ENCODE measurements around the gene PELI2. TPM values are rescaled to one million over a fixed set of nuclear protein-coding genes. Genes with fewer than 3 reads are reported as not detected.

The PELI2 gene
- total RNA-seq, 1 experiment from 2014 or later = 2.0 TPM

DNA sequence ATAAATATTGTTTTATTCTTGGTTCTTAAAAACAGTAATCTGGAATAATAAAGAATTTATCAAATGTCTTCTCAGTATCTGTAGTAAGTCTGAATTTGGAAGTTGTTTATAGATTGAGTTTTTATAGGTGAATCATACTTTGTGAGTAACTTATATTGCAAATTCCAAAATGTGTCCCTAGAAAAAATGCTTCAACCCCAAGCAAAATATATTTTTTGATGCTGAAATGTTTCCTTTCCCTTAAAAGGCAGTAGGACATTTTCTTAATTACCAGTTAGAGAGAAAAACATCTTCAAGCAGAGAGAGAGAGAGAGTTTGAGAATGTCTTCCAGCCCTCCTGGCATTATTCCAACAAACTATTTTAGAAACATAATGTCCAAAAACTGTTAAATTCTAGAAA, 37.9 kb downstream of the PELI2 start:
- H3K9ac ChIP-seq (ENCODE audit: low read length) = no peak overlapping the region
- intact Hi-C loops (cut with micrococcal nuclease) = no loop called here
- no peaks in the 10 kb centered on the region for H3K4me1 ChIP-seq (ENCODE audit: control insufficient read depth in 1 of 2, insufficient read depth in 2 of 2, low read length in 2 of 2)
- no TSS peak for BruUV-seq (replicated peaks)
- no peak overlapping the region for H3K4me2 ChIP-seq (ENCODE audit: low read length)
- no peaks in the 10 kb centered on the region for H3K36me3 ChIP-seq (ENCODE audit: control insufficient read depth in 1 of 2, insufficient read depth in 2 of 2, low read length in 2 of 2)
- H3K9me3 ChIP-seq (ENCODE audit: control insufficient read depth in 1 of 2, insufficient read depth in 1 of 2, low read depth in 1 of 2, low read length in 2 of 2) = no peaks in the 10 kb centered on the region
- POLR2A ChIA-PET = no interaction called here
- no peak for TF ChIP-seq EZH2 (IDR thresholded peaks at IDR 0.05)
- TF ChIP-seq JUND (IDR thresholded peaks at IDR 0.05) = no peak
- TF ChIP-seq CEBPB (IDR thresholded peaks at IDR 0.05; ENCODE audit: low read depth) = no peak
- no peak for TF ChIP-seq POLR2A (IDR thresholded peaks at IDR 0.05; ENCODE audit: borderline replicate concordance, extremely low read depth, insufficient read depth, insufficient read length)
- no peak for TF ChIP-seq REST (IDR thresholded peaks at IDR 0.05; ENCODE audit: low read depth)
- no peak for TF ChIP-seq ELF1 (IDR thresholded peaks at IDR 0.05; ENCODE audit: borderline replicate concordance, low read depth)
- no peak for TF ChIP-seq RAD21 (IDR thresholded peaks at IDR 0.05; ENCODE audit: low read depth)
- TF ChIP-seq YY1 (IDR thresholded peaks at IDR 0.05; ENCODE audit: extremely low read depth, insufficient replicate concordance, low read depth, low read length) = no peak
- TF ChIP-seq SRF (IDR thresholded peaks at IDR 0.05; ENCODE audit: low read depth) = no peak
- no peak for TF ChIP-seq ZNF274 (IDR thresholded peaks at IDR 0.05; ENCODE audit: low read depth, low read length)
- no peaks in the 10 kb centered on the region for H3K9me2 ChIP-seq (ENCODE audit: insufficient read depth)
- CTCF ChIA-PET = no interaction called here
- H2AFZ ChIP-seq (ENCODE audit: low read depth, low read length, poor library complexity, severe bottlenecking) = no peak overlapping the region
- no peaks in the 10 kb centered on the region; the same call in 1 of the 2 replicates for H4K20me1 ChIP-seq (ENCODE audit: insufficient read depth)
- no peak overlapping the region for H3K4me3 ChIP-seq (replicated peaks in 1 of 2; ENCODE audit: low read depth in 1 of 2, low read length in 2 of 2)
- ATAC-seq (no peak), DNase-seq (ENCODE audit: low read depth, low spot score) (no peak)
- RAD21 ChIA-PET (ENCODE audit: low non-redundant PET in 1 of 2, low total read pairs in 2 of 2, uncharacterized antibody in 2 of 2, unreplicated experiment in 2 of 2) = no interaction called here
- H3K27me3 ChIP-seq (ENCODE audit: insufficient read depth, low read length) = peaks cover 8% of the 10 kb centered on the region
- H3K79me2 ChIP-seq (ENCODE audit: insufficient read depth, low read length) = no peaks in the 10 kb centered on the region
- no peak overlapping the region for H3K27ac ChIP-seq (ENCODE audit: low read depth, low read length)
